Stimulated activated CD4-positive, alpha-beta T cell treated with anti-CD3 and anti-CD28 coated beads, Interleukin-15, amount 100 ng/mL, for 24 hours (primary cell): ENCODE data around the gene IGF1R.

Source experiments
- DNase-seq: peaks from one replicate; pipeline ENCODE4 v3.0.0-alpha.2; 2020

Gene IGF1R

GRCh38 chr15:98649472-98650416 lies 1.4 kb downstream of the IGF1R start:
- DNase-seq = peak; percentile 67

- peak; percentile 61 for DNase-seq
Observed at GRCh38 chr15:98650417-98651035, 2.2 kb downstream of the IGF1R start.

GRCh38 chr15:98651036-98651481 lies 2.7 kb downstream of the IGF1R start:
- DNase-seq = peak; percentile 38

- DNase-seq = no peak
Observed at GRCh38 chr15:98651581-98652220, 3.4 kb downstream of the IGF1R start.

GRCh38 chr15:98653686-98654085 lies 5.3 kb downstream of the IGF1R start:
- DNase-seq = no peak

GRCh38 chr15:98654790-98655360 lies 6.5 kb downstream of the IGF1R start:
- DNase-seq = no peak

- DNase-seq = no peak
Observed at GRCh38 chr15:98655732-98656131, 7.4 kb downstream of the IGF1R start.

- no peak for DNase-seq
Observed at GRCh38 chr15:98657721-98658120, 9.4 kb downstream of the IGF1R start.

GRCh38 chr15:98658831-98659699 lies 10.7 kb downstream of the IGF1R start:
- DNase-seq = peak; percentile 29

GRCh38 chr15:98660055-98660454 lies 11.7 kb downstream of the IGF1R start:
- DNase-seq = no peak

- no peak for DNase-seq
Observed at GRCh38 chr15:98663045-98663444, 14.7 kb downstream of the IGF1R start.

GRCh38 chr15:98663606-98664005 lies 15.3 kb downstream of the IGF1R start:
- no peak for DNase-seq

- DNase-seq = no peak
Observed at GRCh38 chr15:98666441-98666840, 18.1 kb downstream of the IGF1R start.

GRCh38 chr15:98666841-98667240 lies 18.5 kb downstream of the IGF1R start:
- DNase-seq = no peak

GRCh38 chr15:98667521-98668179 lies 19.3 kb downstream of the IGF1R start:
- DNase-seq = no peak

- DNase-seq = peak; percentile 73
Observed at GRCh38 chr15:98668566-98669308, 20.4 kb downstream of the IGF1R start.

- DNase-seq = peak; percentile 9
Observed at GRCh38 chr15:98669638-98670037, 21.3 kb downstream of the IGF1R start.

- DNase-seq = no peak
Observed at GRCh38 chr15:98671060-98672008, 23.0 kb downstream of the IGF1R start.

- DNase-seq = no peak
Observed at GRCh38 chr15:98673133-98673532, 24.8 kb downstream of the IGF1R start.

- no peak for DNase-seq
Observed at GRCh38 chr15:98674336-98674735, 26.0 kb downstream of the IGF1R start.
